T-cell (primary cell): ENCODE results near the gene CSTB. TPM values are rescaled to one million over a fixed set of nuclear protein-coding genes. Genes with fewer than 3 reads are reported as not detected.

Source experiments
- ATAC-seq, 4 experiments: fragments of 200-7000 bp in 3 of 4; fragments of 150-1000 bp in 1 of 4; cut with Tn5 transposase; replicated peaks in 1 of 4; 1 replicate in 3 of 4; 2 replicates in 1 of 4; pipeline ENCODE4 v1.10.0; 2021; ENCODE audit warnings: moderate library complexity in 3 of 4, mild to moderate bottlenecking in 2 of 4, moderate number of reproducible peaks in 1 of 4
- CTCF ChIA-PET, 2 donors: fragments of 300-600 bp; sonication (Branson Sonifier 250); formaldehyde crosslinking; loops; one replicate each; lab custom pipeline; 2022; ENCODE audit warnings: antibody characterized with exemption in 2 of 2; lab: Charles Lee
- POLR2A ChIA-PET, 2 donors: fragments of 300-600 bp; sonication (Branson Sonifier 250); formaldehyde crosslinking; loops; one replicate each; lab custom pipeline; 2022; ENCODE audit warnings: antibody characterized with exemption in 2 of 2; lab: Charles Lee
- DNase-seq, 35 experiments: peaks; one replicate each; pipeline versions ENCODE4 v3.0.0 to v3.0.0-alpha.2; 2013 to 2023
- H3K27ac ChIP-seq: one replicate; pipeline ENCODE4 v1.5.1; 2013; ENCODE audit warnings: low read length
- H3K27me3 ChIP-seq, 2 experiments: replicated peaks in 1 of 2; 1 replicate in 1 of 2; 2 replicates in 1 of 2; pipeline versions ENCODE4 v1.6.1 to v1.7.0; 2013; ENCODE audit warnings: low read length in 1 of 2, mixed read lengths in 1 of 2; ENCODE audit not compliant: control insufficient read depth in 2 of 2, insufficient read depth in 2 of 2; ENCODE audit errors: extremely low read depth in 1 of 2
- H3K36me3 ChIP-seq, 2 donors: 1 replicate in 1 of 2; 2 replicates in 1 of 2; pipeline versions ENCODE4 v1.6.1 to v1.7.0; 2013; ENCODE audit warnings: low read length in 1 of 2; ENCODE audit not compliant: control insufficient read depth in 2 of 2, insufficient read depth in 1 of 2; ENCODE audit errors: extremely low read depth in 1 of 2
- H3K4me1 ChIP-seq, 2 experiments: 1 replicate in 1 of 2; 2 replicates in 1 of 2; pipeline versions ENCODE4 v1.6.1 to v1.7.0; 2013; ENCODE audit warnings: low read length in 2 of 2, mixed read lengths in 1 of 2; ENCODE audit not compliant: insufficient read depth in 2 of 2, control insufficient read depth in 1 of 2; ENCODE audit errors: extremely low read depth in 1 of 2
- H3K4me3 ChIP-seq, 2 donors: 1 replicate in 1 of 2; 2 replicates in 1 of 2; pipeline versions ENCODE4 v1.5.1 to v1.7.0; 2013; ENCODE audit warnings: mild to moderate bottlenecking in 2 of 2, low read length in 1 of 2, moderate library complexity in 1 of 2; ENCODE audit not compliant: control insufficient read depth in 1 of 2; ENCODE audit errors: extremely low read depth in 1 of 2
- H3K9me3 ChIP-seq: 2 replicates; pipeline ENCODE4 v1.7.0; 2013
- H3K27ac Mint-ChIP-seq, 2 donors: one replicate each; pipeline ENCODE4 v1.8.0; 2020 to 2021; ENCODE audit warnings: mild to moderate bottlenecking in 2 of 2, mixed read lengths in 2 of 2
- H3K27me3 Mint-ChIP-seq, 2 donors: one replicate each; pipeline ENCODE4 v1.8.0; 2021 to 2022; ENCODE audit warnings: mixed read lengths in 2 of 2
- H3K36me3 Mint-ChIP-seq: one replicate; pipeline ENCODE4 v1.8.0; 2021; ENCODE audit warnings: mixed read lengths
- H3K4me1 Mint-ChIP-seq, 3 donors: one replicate each; pipeline ENCODE4 v1.8.0; 2020 to 2022; ENCODE audit warnings: mixed read lengths in 3 of 3, mild to moderate bottlenecking in 1 of 3
- H3K4me3 Mint-ChIP-seq, 3 donors: one replicate each; pipeline ENCODE4 v1.8.0; 2020 to 2022; ENCODE audit warnings: mild to moderate bottlenecking in 3 of 3, mixed read lengths in 3 of 3, moderate library complexity in 3 of 3
- H3K9me3 Mint-ChIP-seq, 3 donors: one replicate each; pipeline ENCODE4 v1.8.0; 2020 to 2022; ENCODE audit warnings: mixed read lengths in 3 of 3
- WGBS: methylation state at CpG from one replicate; pipeline ENCODE4 v1.1.5; 2013; ENCODE audit warnings: missing lambda C conversion rate; ENCODE audit not compliant: insufficient coverage; 5-methylcytosine and 5-hydroxymethylcytosine counted together
- total RNA-seq, 35 experiments: library from RNA in 6 of 35; stranded (reverse) in 6 of 35; fragments of 120-200 nt in 1 of 35; gene quantifications; one replicate each; pipeline versions ENCODE4 v1.2.1 to v1.2.4 and lab custom pipeline; 2013 to 2026

The CSTB gene
- total RNA-seq, 5 donors from 2014 or later (not counting 1 experiment from before 2014, with no cell fraction given) = 19.0 to 34.7 (median 25.9) TPM

GRCh38 chr21:43760391-43760958 is 15.6 kb downstream of the CSTB start:
- no peak overlapping the region for H3K4me3 ChIP-seq
- Mint-ChIP-seq H3K27ac (no peak overlapping the region), H3K27me3 (no peaks in the 10 kb centered on the region), H3K4me3 (no peak overlapping the region), H3K9me3 (no peaks in the 10 kb centered on the region), H3K36me3 (peaks cover 17% of the 10 kb centered on the region), H3K4me1 (no peaks in the 10 kb centered on the region)
- no peaks in the 10 kb centered on the region for H3K4me1 ChIP-seq
- peaks cover 0 to 25% of the 10 kb centered on the region in 2 donors for H3K36me3 ChIP-seq
- no peak for DNase-seq
- ChIA-PET POLR2A (no interaction called here), CTCF (no interaction called here)
- no peak for ATAC-seq
- no peaks in the 10 kb centered on the region for H3K9me3 ChIP-seq
- WGBS = 89% methylated on average over 18 of the region's 22 CpGs
- no peaks in the 10 kb centered on the region for H3K27me3 ChIP-seq
- H3K27ac ChIP-seq = no peak overlapping the region

- Mint-ChIP-seq H3K4me3 (no peak overlapping the region), H3K27me3 (no peaks in the 10 kb centered on the region), H3K4me1 (no peaks in the 10 kb centered on the region), H3K36me3 (peaks cover 17% of the 10 kb centered on the region), H3K27ac (no peak overlapping the region), H3K9me3 (no peaks in the 10 kb centered on the region)
- Histone ChIP-seq H3K27ac (no peak overlapping the region), H3K36me3 (peaks cover under 1 to 33% of the 10 kb centered on the region in 2 donors), H3K27me3 (no peaks in the 10 kb centered on the region), H3K4me1 (no peaks in the 10 kb centered on the region), H3K9me3 (no peaks in the 10 kb centered on the region), H3K4me3 (no peak overlapping the region)
- ChIA-PET POLR2A (no interaction called here), CTCF (no interaction called here)
- no peak for ATAC-seq
- no peak for DNase-seq
- 99% methylated on average over 18 of the region's 19 CpGs for WGBS
Observed at GRCh38 chr21:43759651-43760050, 16.5 kb downstream of the CSTB start.

- H3K27ac ChIP-seq = no peak overlapping the region
- ATAC-seq = no peak
- no peak for DNase-seq
- H3K4me1 ChIP-seq = no peaks in the 10 kb centered on the region
- Mint-ChIP-seq H3K9me3 (no peaks in the 10 kb centered on the region), H3K4me3 (no peak overlapping the region), H3K27ac (no peak overlapping the region), H3K4me1 (no peaks in the 10 kb centered on the region), H3K27me3 (no peaks in the 10 kb centered on the region), H3K36me3 (peaks cover 22% of the 10 kb centered on the region)
- ChIA-PET POLR2A (no interaction called here), CTCF (no interaction called here)
- WGBS = 91% methylated on average over 7 of the region's 10 CpGs
- no peaks in the 10 kb centered on the region for H3K9me3 ChIP-seq
- no peak overlapping the region for H3K4me3 ChIP-seq
- H3K27me3 ChIP-seq = no peaks in the 10 kb centered on the region
- peaks cover 9 to 35% of the 10 kb centered on the region in 2 donors for H3K36me3 ChIP-seq
Observed at GRCh38 chr21:43758811-43759210, 17.3 kb downstream of the CSTB start.

GRCh38 chr21:43758111-43758641 is 17.9 kb downstream of the CSTB start:
- Mint-ChIP-seq H3K27ac (no peak overlapping the region), H3K27me3 (no peaks in the 10 kb centered on the region), H3K4me3 (no peak overlapping the region), H3K4me1 (no peaks in the 10 kb centered on the region), H3K36me3 (peaks cover 25% of the 10 kb centered on the region), H3K9me3 (no peaks in the 10 kb centered on the region)
- WGBS = 91% methylated on average over 14 of the region's 18 CpGs
- ATAC-seq (no peak), DNase-seq (no peak)
- H3K4me1 ChIP-seq = no peaks in the 10 kb centered on the region
- no peaks in the 10 kb centered on the region for H3K27me3 ChIP-seq
- H3K36me3 ChIP-seq = peaks cover 11 to 39% of the 10 kb centered on the region in 2 donors
- POLR2A ChIA-PET = no interaction called here
- H3K4me3 ChIP-seq = no peak overlapping the region
- no peak overlapping the region for H3K27ac ChIP-seq
- H3K9me3 ChIP-seq = no peaks in the 10 kb centered on the region
- CTCF ChIA-PET = no interaction called here

GRCh38 chr21:43757601-43758000 is 18.5 kb downstream of the CSTB start:
- no peaks in the 10 kb centered on the region for H3K27me3 Mint-ChIP-seq
- CTCF ChIA-PET = no interaction called here
- Histone ChIP-seq H3K27me3 (no peaks in the 10 kb centered on the region), H3K27ac (no peak overlapping the region), H3K4me3 (no peak overlapping the region), H3K36me3 (peaks cover 11 to 44% of the 10 kb centered on the region in 2 donors), H3K4me1 (no peaks in the 10 kb centered on the region), H3K9me3 (no peaks in the 10 kb centered on the region)
- H3K9me3 Mint-ChIP-seq = no peaks in the 10 kb centered on the region
- 98% methylated on average over 11 of the region's 16 CpGs for WGBS
- peaks cover 28% of the 10 kb centered on the region for H3K36me3 Mint-ChIP-seq
- no peak overlapping the region for H3K4me3 Mint-ChIP-seq
- DNase-seq (no peak), ATAC-seq (no peak)
- H3K27ac Mint-ChIP-seq = no peak overlapping the region
- H3K4me1 Mint-ChIP-seq = no peaks in the 10 kb centered on the region
- POLR2A ChIA-PET = interaction anchor here in 1 of 2 donors (0.6 kb wide), 1 partner anchor 140 kb away, joined by 3 read pairs; no protein-coding TSS in a partner anchor

- CTCF ChIA-PET = no interaction called here
- Histone ChIP-seq H3K4me3 (no peak overlapping the region), H3K4me1 (no peaks in the 10 kb centered on the region), H3K36me3 (peaks cover 11 to 48% of the 10 kb centered on the region in 2 donors), H3K27me3 (no peaks in the 10 kb centered on the region), H3K9me3 (no peaks in the 10 kb centered on the region), H3K27ac (no peak overlapping the region)
- Mint-ChIP-seq H3K27me3 (no peaks in the 10 kb centered on the region), H3K36me3 (peaks cover 28% of the 10 kb centered on the region), H3K4me3 (peak overlapping the region in 1 of 3 donors; percentile 17), H3K9me3 (no peaks in the 10 kb centered on the region), H3K4me1 (no peaks in the 10 kb centered on the region), H3K27ac (no peak overlapping the region)
- no peak for ATAC-seq
- POLR2A ChIA-PET = no interaction called here
- no peak for DNase-seq
- WGBS = 98% methylated on average over 30 of the region's 37 CpGs
Observed at GRCh38 chr21:43755820-43756594, 20.1 kb downstream of the CSTB start.
